ENCODE results near the gene C3orf18.

DNA sequence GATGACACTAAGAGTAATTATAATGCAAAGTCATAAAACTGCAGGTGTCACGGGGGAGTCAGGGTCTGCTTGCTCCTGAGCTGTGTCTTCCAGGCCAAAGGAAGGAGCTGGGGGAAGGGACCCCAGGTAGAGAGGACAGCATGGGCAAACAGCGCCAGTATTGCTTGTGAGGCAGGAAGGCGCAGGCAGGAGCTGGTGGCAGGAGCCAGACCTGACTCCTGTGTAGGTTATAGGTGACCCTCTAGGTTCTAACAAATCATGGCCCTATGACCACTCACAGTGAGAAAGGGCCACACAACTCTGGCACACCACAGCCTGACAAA lies 42.2 kb upstream of the C3orf18 start:
- TF ChIP-seq, protein P1, sequence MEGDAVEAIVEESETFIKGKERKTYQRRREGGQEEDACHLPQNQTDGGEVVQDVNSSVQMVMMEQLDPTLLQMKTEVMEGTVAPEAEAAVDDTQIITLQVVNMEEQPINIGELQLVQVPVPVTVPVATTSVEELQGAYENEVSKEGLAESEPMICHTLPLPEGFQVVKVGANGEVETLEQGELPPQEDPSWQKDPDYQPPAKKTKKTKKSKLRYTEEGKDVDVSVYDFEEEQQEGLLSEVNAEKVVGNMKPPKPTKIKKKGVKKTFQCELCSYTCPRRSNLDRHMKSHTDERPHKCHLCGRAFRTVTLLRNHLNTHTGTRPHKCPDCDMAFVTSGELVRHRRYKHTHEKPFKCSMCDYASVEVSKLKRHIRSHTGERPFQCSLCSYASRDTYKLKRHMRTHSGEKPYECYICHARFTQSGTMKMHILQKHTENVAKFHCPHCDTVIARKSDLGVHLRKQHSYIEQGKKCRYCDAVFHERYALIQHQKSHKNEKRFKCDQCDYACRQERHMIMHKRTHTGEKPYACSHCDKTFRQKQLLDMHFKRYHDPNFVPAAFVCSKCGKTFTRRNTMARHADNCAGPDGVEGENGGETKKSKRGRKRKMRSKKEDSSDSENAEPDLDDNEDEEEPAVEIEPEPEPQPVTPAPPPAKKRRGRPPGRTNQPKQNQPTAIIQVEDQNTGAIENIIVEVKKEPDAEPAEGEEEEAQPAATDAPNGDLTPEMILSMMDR (IDR thresholded peaks at IDR 0.05): no peak
- TF ChIP-seq POLR2A (IDR thresholded peaks at IDR 0.05; ENCODE audit: low read depth): no peak
- no peak for TF ChIP-seq EP300 (IDR thresholded peaks at IDR 0.05)

Measured in esophagus muscularis mucosa (tissue), 4 donors.